A549 (cell line): ENCODE data around the gene GNAS.

Experiments used
- KDM1A ChIP-seq: fragments of 200-600 bp; sonication (generic); IDR thresholded peaks from 2 replicates; pipeline ENCODE4 v1.6.1; 2016; ENCODE audit warnings: low read depth, mild to moderate bottlenecking
- MAFK ChIP-seq: fragments of 450-650 bp; IDR thresholded peaks from 2 replicates; pipeline ENCODE4 v1.6.1; 2014; ENCODE audit not compliant: partially characterized antibody
- POLR2A ChIP-seq: IDR thresholded peaks from 2 replicates; pipeline ENCODE4 v1.6.1; 2012; ENCODE audit warnings: mild to moderate bottlenecking, low read length
- POLR2AphosphoS2 ChIP-seq: conservative IDR thresholded peaks from 2 replicates; pipeline ENCODE4 v1.6.1; 2012; ENCODE audit warnings: low read length, improper control_type of control experiment, inconsistent platforms
- RAD21 ChIP-seq, 2 experiments: fragments of >200 bp in 1 of 2; sonication (Bioruptor Twin) in 1 of 2; formaldehyde crosslinking in 1 of 2; IDR thresholded peaks in 1 of 2; conservative IDR thresholded peaks in 1 of 2; 2 replicates in 1 of 2; 3 replicates in 1 of 2; pipeline ENCODE4 v1.6.1; 2012 to 2018; ENCODE audit warnings: inconsistent platforms in 1 of 2
- TP53 ChIP-seq: fragments of 250-450 bp; sonication (Bioruptor Pico); IDR thresholded peaks from 2 replicates; pipeline ENCODE4 v1.5.0; 2021; ENCODE audit warnings: mild to moderate bottlenecking, moderate library complexity
- TF ChIP-seq, protein P1 (sequence below): fragments of >200 bp; sonication (Bioruptor Twin); formaldehyde crosslinking; IDR thresholded peaks from 3 replicates; pipeline ENCODE4 v1.5.1; 2016
- TF ChIP-seq, protein P2 (sequence below): IDR thresholded peaks from 2 replicates; pipeline ENCODE4 v1.6.1; 2012
- TF ChIP-seq, protein P3 (sequence below): IDR thresholded peaks from 2 replicates; pipeline ENCODE4 v1.6.1; 2012

DNA sequence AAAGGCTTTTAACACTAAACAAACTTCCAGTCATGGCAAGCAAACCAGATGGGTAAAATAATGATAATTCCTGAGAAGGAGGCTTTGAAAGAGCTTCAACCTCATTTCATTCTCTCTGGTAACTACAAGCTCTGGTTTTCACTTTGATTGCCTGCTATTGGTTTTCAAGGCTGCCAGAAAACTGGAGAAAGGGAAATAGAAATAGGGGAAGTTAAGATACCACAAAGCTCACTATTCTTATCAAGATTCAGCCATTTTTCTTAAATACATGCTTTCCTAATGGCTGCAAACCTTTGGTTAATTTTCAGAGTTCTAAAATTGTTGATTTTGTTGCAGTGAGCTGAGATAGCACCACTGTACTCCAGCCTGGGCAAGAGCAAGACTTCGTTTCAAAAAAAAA lies 86.0 kb downstream of the GNAS start:
- TF ChIP-seq POLR2A (no peak), KDM1A (no peak), POLR2AphosphoS2 (no peak), MAFK (no peak), RAD21 (conservative IDR thresholded peaks at IDR 0.05 in 1 of 2, IDR thresholded peaks at IDR 0.05 in 1 of 2) (no peak), TP53 (CRISPR knock-in tag) (no peak)
- TF ChIP-seq, protein P1, sequence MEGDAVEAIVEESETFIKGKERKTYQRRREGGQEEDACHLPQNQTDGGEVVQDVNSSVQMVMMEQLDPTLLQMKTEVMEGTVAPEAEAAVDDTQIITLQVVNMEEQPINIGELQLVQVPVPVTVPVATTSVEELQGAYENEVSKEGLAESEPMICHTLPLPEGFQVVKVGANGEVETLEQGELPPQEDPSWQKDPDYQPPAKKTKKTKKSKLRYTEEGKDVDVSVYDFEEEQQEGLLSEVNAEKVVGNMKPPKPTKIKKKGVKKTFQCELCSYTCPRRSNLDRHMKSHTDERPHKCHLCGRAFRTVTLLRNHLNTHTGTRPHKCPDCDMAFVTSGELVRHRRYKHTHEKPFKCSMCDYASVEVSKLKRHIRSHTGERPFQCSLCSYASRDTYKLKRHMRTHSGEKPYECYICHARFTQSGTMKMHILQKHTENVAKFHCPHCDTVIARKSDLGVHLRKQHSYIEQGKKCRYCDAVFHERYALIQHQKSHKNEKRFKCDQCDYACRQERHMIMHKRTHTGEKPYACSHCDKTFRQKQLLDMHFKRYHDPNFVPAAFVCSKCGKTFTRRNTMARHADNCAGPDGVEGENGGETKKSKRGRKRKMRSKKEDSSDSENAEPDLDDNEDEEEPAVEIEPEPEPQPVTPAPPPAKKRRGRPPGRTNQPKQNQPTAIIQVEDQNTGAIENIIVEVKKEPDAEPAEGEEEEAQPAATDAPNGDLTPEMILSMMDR: no peak
- TF ChIP-seq, protein P2, sequence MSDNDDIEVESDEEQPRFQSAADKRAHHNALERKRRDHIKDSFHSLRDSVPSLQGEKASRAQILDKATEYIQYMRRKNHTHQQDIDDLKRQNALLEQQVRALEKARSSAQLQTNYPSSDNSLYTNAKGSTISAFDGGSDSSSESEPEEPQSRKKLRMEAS: no peak
- TF ChIP-seq, protein P3, sequence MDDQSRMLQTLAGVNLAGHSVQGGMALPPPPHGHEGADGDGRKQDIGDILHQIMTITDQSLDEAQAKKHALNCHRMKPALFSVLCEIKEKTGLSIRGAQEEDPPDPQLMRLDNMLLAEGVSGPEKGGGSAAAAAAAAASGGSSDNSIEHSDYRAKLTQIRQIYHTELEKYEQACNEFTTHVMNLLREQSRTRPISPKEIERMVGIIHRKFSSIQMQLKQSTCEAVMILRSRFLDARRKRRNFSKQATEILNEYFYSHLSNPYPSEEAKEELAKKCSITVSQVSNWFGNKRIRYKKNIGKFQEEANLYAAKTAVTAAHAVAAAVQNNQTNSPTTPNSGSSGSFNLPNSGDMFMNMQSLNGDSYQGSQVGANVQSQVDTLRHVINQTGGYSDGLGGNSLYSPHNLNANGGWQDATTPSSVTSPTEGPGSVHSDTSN: no peak
